ENCODE results near the gene FMO1.

FMO1 gene

DNA sequence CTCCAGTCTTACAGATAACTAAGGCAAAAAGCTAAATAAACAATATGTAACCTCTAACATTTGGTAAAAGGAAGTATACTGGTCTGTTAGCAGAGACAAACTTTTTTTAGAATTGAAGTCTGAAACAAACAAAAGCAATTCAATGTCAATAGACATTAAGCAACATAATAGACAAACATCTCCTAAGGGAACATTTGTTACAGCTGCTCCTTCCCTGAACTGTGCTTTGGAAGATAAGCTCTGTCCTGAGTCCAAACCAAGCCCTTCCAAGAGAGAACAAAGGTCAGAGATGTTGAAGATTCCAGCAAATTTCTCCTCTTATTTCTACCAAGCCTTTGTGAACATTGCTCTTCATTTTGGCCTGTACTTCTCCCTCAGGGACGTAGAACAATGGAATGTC lies 37.9 kb upstream of the FMO1 start:
- DNase-seq (ENCODE audit: low read depth) = no peak
- H3K4me3 ChIP-seq (ENCODE audit: low read depth, low read length) = no peak overlapping the region
- TF ChIP-seq CTCF (IDR thresholded peaks at IDR 0.05; ENCODE audit: low read depth, low read length) = no peak
- TF ChIP-seq POLR2A (IDR thresholded peaks at IDR 0.05; ENCODE audit: extremely low read depth, insufficient read length) = no peak
- TF ChIP-seq, protein P1, sequence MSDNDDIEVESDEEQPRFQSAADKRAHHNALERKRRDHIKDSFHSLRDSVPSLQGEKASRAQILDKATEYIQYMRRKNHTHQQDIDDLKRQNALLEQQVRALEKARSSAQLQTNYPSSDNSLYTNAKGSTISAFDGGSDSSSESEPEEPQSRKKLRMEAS (IDR thresholded peaks at IDR 0.05; ENCODE audit: low read depth, low read length) = no peak
- TF ChIP-seq MYC (IDR thresholded peaks at IDR 0.05; ENCODE audit: low read depth, low read length) = no peak

DNA sequence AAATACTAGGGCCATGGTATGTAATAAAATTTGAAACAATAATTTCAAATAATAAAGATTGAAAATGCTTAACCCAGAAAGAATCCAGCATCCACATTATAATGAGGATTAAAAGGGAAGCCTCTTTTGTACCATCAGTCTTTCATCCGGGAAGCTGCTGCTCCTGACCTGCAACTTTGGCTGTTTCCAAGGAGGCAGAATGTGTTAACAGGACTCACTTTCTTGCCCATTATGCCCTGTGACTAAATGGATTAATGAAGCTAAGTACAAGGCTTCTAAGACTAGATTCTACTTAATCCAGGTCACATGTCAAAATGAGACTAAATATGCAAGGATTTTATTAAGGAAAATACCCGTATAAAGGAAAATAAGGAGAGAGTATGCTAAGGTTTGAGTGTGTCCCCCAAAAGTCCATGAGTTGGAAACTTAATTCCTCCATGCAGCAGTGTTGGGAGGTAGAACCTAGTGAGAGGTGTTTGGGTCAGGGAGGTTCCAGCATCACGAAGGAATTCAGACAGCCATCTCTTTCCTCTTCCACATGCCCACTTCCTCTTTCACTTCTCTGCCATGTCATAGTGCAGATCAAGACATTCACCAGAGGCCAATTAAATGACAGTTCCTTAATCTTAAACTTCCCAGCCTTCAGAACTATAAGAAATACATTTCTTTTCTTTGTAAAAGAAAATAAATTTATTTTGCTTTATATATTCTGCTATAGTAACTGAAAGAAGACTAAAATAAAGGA lies 35.5 kb upstream of the FMO1 start:
- no peak overlapping the region for H3K4me3 ChIP-seq (ENCODE audit: low read depth, low read length)
- peak; percentile 44 for DNase-seq (ENCODE audit: low read depth)
- no peak for TF ChIP-seq CTCF (IDR thresholded peaks at IDR 0.05; ENCODE audit: low read depth, low read length)
- no peak for TF ChIP-seq POLR2A (IDR thresholded peaks at IDR 0.05; ENCODE audit: extremely low read depth, insufficient read length)
- no peak for TF ChIP-seq MYC (IDR thresholded peaks at IDR 0.05; ENCODE audit: low read depth, low read length)
- TF ChIP-seq, protein P1 (IDR thresholded peaks at IDR 0.05; ENCODE audit: low read depth, low read length) = no peak

GRCh38 chr1:171213559-171214454 lies 34.5 kb upstream of the FMO1 start:
- H3K4me3 ChIP-seq (ENCODE audit: low read depth, low read length) = no peak overlapping the region
- TF ChIP-seq POLR2A (IDR thresholded peaks at IDR 0.05; ENCODE audit: extremely low read depth, insufficient read length) (no peak), CTCF (IDR thresholded peaks at IDR 0.05; ENCODE audit: low read depth, low read length) (no peak), MYC (IDR thresholded peaks at IDR 0.05; ENCODE audit: low read depth, low read length) (no peak)
- TF ChIP-seq, protein P1 (IDR thresholded peaks at IDR 0.05; ENCODE audit: low read depth, low read length) = no peak
- DNase-seq (ENCODE audit: low read depth) = no peak

GRCh38 chr1:171217658-171218443 lies 30.4 kb upstream of the FMO1 start:
- no peak overlapping the region for H3K4me3 ChIP-seq (ENCODE audit: low read depth, low read length)
- TF ChIP-seq MYC (IDR thresholded peaks at IDR 0.05; ENCODE audit: low read depth, low read length) (no peak), POLR2A (IDR thresholded peaks at IDR 0.05; ENCODE audit: extremely low read depth, insufficient read length) (no peak), CTCF (IDR thresholded peaks at IDR 0.05; ENCODE audit: low read depth, low read length) (no peak)
- TF ChIP-seq, protein P1 (IDR thresholded peaks at IDR 0.05; ENCODE audit: low read depth, low read length) = no peak
- no peak for DNase-seq (ENCODE audit: low read depth)

- no peak overlapping the region for H3K4me3 ChIP-seq (ENCODE audit: low read depth, low read length)
- DNase-seq (ENCODE audit: low read depth) = no peak
- TF ChIP-seq, protein P1 (IDR thresholded peaks at IDR 0.05; ENCODE audit: low read depth, low read length) = no peak
Measured at GRCh38 chr1:171218661-171219060, 29.6 kb upstream of the FMO1 start.

All from NB4 (cell line).